H9 (cell line): ENCODE measurements around the gene GPHN. TPM values are rescaled to one million over a fixed set of nuclear protein-coding genes. Genes with fewer than 3 reads are reported as not detected.

Experiments used
- DNase-seq: peaks from one replicate; pipeline ENCODE4 v3.0.0-alpha.2; 2017
- H2AFZ ChIP-seq: one replicate; pipeline ENCODE4 v1.6.1; 2013; ENCODE audit warnings: mild to moderate bottlenecking, low read length, control low read depth, moderate library complexity
- H2AK5ac ChIP-seq: 2 replicates; pipeline ENCODE4 v1.6.1; 2013; ENCODE audit warnings: low read length, control low read depth, mixed read lengths; ENCODE audit not compliant: insufficient read length
- H2BK120ac ChIP-seq: one replicate; pipeline ENCODE4 v1.6.1; 2013; ENCODE audit warnings: low read depth, mild to moderate bottlenecking, low read length, control low read depth, inconsistent platforms; ENCODE audit not compliant: poor library complexity, severe bottlenecking
- H2BK12ac ChIP-seq: 2 replicates; pipeline ENCODE4 v1.6.1; 2013; ENCODE audit warnings: low read length, control low read depth, mixed read lengths, low read depth; ENCODE audit not compliant: insufficient read length
- H2BK15ac ChIP-seq: 2 replicates; pipeline ENCODE4 v1.6.1; 2013; ENCODE audit warnings: low read depth, low read length, control low read depth
- H2BK20ac ChIP-seq: one replicate; pipeline ENCODE4 v1.6.1; 2013; ENCODE audit warnings: low read depth, mild to moderate bottlenecking, low read length, control low read depth, inconsistent platforms; ENCODE audit not compliant: poor library complexity, severe bottlenecking
- H2BK5ac ChIP-seq: 2 replicates; pipeline ENCODE4 v1.6.1; 2013; ENCODE audit warnings: low read length, control low read depth, mixed read lengths; ENCODE audit not compliant: insufficient read length
- H3K14ac ChIP-seq: 2 replicates; pipeline ENCODE4 v1.6.1; 2013; ENCODE audit warnings: low read length, control low read depth; ENCODE audit not compliant: insufficient read depth
- H3K18ac ChIP-seq: 2 replicates; pipeline ENCODE4 v1.6.1; 2013; ENCODE audit warnings: low read depth, mild to moderate bottlenecking, mixed read lengths, low read length, control low read depth; ENCODE audit not compliant: insufficient read length
- H3K23ac ChIP-seq: 2 replicates; pipeline ENCODE4 v1.6.1; 2013; ENCODE audit warnings: low read length, control low read depth, mixed read lengths, low read depth; ENCODE audit not compliant: insufficient read length
- H3K23me2 ChIP-seq: 2 replicates; pipeline ENCODE4 v1.6.1; 2013; ENCODE audit warnings: low read depth, mild to moderate bottlenecking, mixed read lengths, low read length, control low read depth; ENCODE audit not compliant: insufficient read length, poor library complexity, severe bottlenecking
- H3K27ac ChIP-seq: 2 replicates; pipeline ENCODE4 v1.5.1; 2013; ENCODE audit warnings: low read length, control low read depth, mixed read lengths, low read depth; ENCODE audit not compliant: insufficient read length
- H3K27me3 ChIP-seq: 2 replicates; pipeline ENCODE4 v1.6.1; 2013; ENCODE audit warnings: low read length, control low read depth, inconsistent platforms; ENCODE audit not compliant: insufficient read depth
- H3K4ac ChIP-seq: 2 replicates; pipeline ENCODE4 v1.6.1; 2013; ENCODE audit warnings: low read depth, mild to moderate bottlenecking, control low read depth, inconsistent platforms, low read length, moderate library complexity
- H3K4me1 ChIP-seq: 2 replicates; pipeline ENCODE4 v1.6.1; 2013; ENCODE audit warnings: low read length, control low read depth, inconsistent platforms; ENCODE audit not compliant: insufficient read depth
- H3K4me2 ChIP-seq: 2 replicates; pipeline ENCODE4 v1.6.1; 2013; ENCODE audit warnings: low read length, control low read depth, mixed read lengths; ENCODE audit not compliant: insufficient read length, insufficient read depth
- H3K56ac ChIP-seq: 2 replicates; pipeline ENCODE4 v1.6.1; 2013; ENCODE audit warnings: low read depth, mild to moderate bottlenecking, mixed read lengths, low read length, control low read depth; ENCODE audit not compliant: insufficient read length
- H3K79me1 ChIP-seq: 2 replicates; pipeline ENCODE4 v1.6.1; 2013; ENCODE audit warnings: low read depth, mild to moderate bottlenecking, moderate library complexity, low read length, control low read depth, inconsistent platforms; ENCODE audit not compliant: insufficient read depth, poor library complexity, severe bottlenecking
- H3K79me2 ChIP-seq: 2 replicates; pipeline ENCODE4 v1.6.1; 2013; ENCODE audit warnings: low read length, control low read depth, inconsistent platforms; ENCODE audit not compliant: insufficient read depth
- H3K9ac ChIP-seq: 2 replicates; pipeline ENCODE4 v1.6.1; 2013; ENCODE audit warnings: low read length, control low read depth, mixed read lengths; ENCODE audit not compliant: insufficient read length; ENCODE audit errors: extremely low read depth
- H3K9me3 ChIP-seq: one replicate; pipeline ENCODE4 v1.6.1; 2013; ENCODE audit warnings: low read depth, low read length, inconsistent platforms; ENCODE audit not compliant: control insufficient read depth
- H3T11ph ChIP-seq: one replicate; pipeline ENCODE4 v1.6.1; 2013; ENCODE audit warnings: mild to moderate bottlenecking, low read length, control low read depth, inconsistent platforms
- H4K20me1 ChIP-seq: one replicate; pipeline ENCODE4 v1.6.1; 2013; ENCODE audit not compliant: control insufficient read depth, insufficient read length, insufficient read depth
- H4K5ac ChIP-seq: 2 replicates; pipeline ENCODE4 v1.6.1; 2013; ENCODE audit warnings: low read depth, mild to moderate bottlenecking, mixed read lengths, low read length, control low read depth; ENCODE audit not compliant: insufficient read length
- H4K8ac ChIP-seq: replicated peaks from 2 replicates; pipeline ENCODE4 v1.6.1; 2013; ENCODE audit warnings: low read length, control low read depth, mixed read lengths, low read depth; ENCODE audit not compliant: insufficient read length
- H4K91ac ChIP-seq: 2 replicates; pipeline ENCODE4 v1.6.1; 2013; ENCODE audit warnings: low read depth, mild to moderate bottlenecking, moderate library complexity, mixed read lengths, low read length, control low read depth; ENCODE audit not compliant: insufficient read length
- H3K27ac Mint-ChIP-seq, 3 experiments: 2 replicates in 2 of 3; 3 replicates in 1 of 3; pipeline ENCODE4 v1.8.0; 2020 to 2021; ENCODE audit warnings: mixed read lengths in 3 of 3, mild to moderate bottlenecking in 1 of 3, moderate library complexity in 1 of 3
- H3K27me3 Mint-ChIP-seq: 2 replicates; pipeline ENCODE4 v1.8.0; 2021; ENCODE audit warnings: low read depth, mild to moderate bottlenecking, moderate library complexity, mixed read lengths
- H3K36me3 Mint-ChIP-seq, 3 experiments: 2 replicates in 2 of 3; 3 replicates in 1 of 3; pipeline ENCODE4 v1.8.0; 2020 to 2021; ENCODE audit warnings: low read depth in 3 of 3, mixed read lengths in 3 of 3; ENCODE audit not compliant: insufficient read depth in 1 of 3
- H3K4me1 Mint-ChIP-seq, 2 experiments: 2 replicates each; pipeline ENCODE4 v1.8.0; 2020; ENCODE audit warnings: mixed read lengths in 2 of 2
- H3K4me3 Mint-ChIP-seq, 2 experiments: 2 replicates in 1 of 2; 3 replicates in 1 of 2; pipeline ENCODE4 v1.8.0; 2020 to 2021; ENCODE audit warnings: mild to moderate bottlenecking in 2 of 2, mixed read lengths in 2 of 2, moderate library complexity in 1 of 2
- H3K9me3 Mint-ChIP-seq, 2 experiments: 2 replicates in 1 of 2; 3 replicates in 1 of 2; pipeline ENCODE4 v1.8.0; 2020; ENCODE audit warnings: mild to moderate bottlenecking in 2 of 2, mixed read lengths in 2 of 2, moderate library complexity in 1 of 2
- WGBS: extraction: QIAGEN DNeasy Blood & Tissue Kit; methylation state at CpG from one replicate; pipeline ENCODE4 v1.1.7; 2013; ENCODE audit warnings: missing lambda C conversion rate, low lambda C conversion rate, mixed read lengths; ENCODE audit not compliant: insufficient read length; ENCODE audit errors: extremely low coverage; 5-methylcytosine and 5-hydroxymethylcytosine counted together
- total RNA-seq: library from RNA; stranded (reverse); gene quantifications from 2 replicates; pipeline ENCODE4 v1.2.1, GENCODE V29; 2021
- TF ChIP-seq, protein P1 (sequence below): fragments of 200-600 bp; sonication (generic); conservative IDR thresholded peaks from 3 replicates; pipeline ENCODE4 v1.8.0; 2021; ENCODE audit warnings: antibody characterized with exemption, mild to moderate bottlenecking

The GPHN gene
- total RNA-seq, 1 experiment from 2014 or later, result 16.1 TPM

GRCh38 chr14:66511849-66512248 is 3.9 kb downstream of the GPHN start:
- Histone ChIP-seq H3T11ph (no peak overlapping the region), H2AFZ (no peak overlapping the region), H3K4me1 (no peaks in the 10 kb centered on the region), H2BK20ac (no peak overlapping the region), H2BK120ac (no peak overlapping the region), H3K23ac (no peak overlapping the region), H4K20me1 (no peaks in the 10 kb centered on the region), H3K79me1 (no peaks in the 10 kb centered on the region), H3K27me3 (no peaks in the 10 kb centered on the region; the same call in 1 of the 2 replicates), H2BK5ac (no peak overlapping the region), H3K4me2 (no peak overlapping the region), H3K27ac (no peak overlapping the region), H3K23me2 (peaks cover 14% of the 10 kb centered on the region), H4K91ac (no peak overlapping the region), H4K8ac (no peak overlapping the region), H4K5ac (no peak overlapping the region), H3K4ac (no peak overlapping the region), H3K9ac (no peak overlapping the region), H3K79me2 (no peaks in the 10 kb centered on the region; the same call in 1 of the 2 replicates), H3K14ac (no peak overlapping the region), H3K9me3 (no peaks in the 10 kb centered on the region), H3K18ac (no peak overlapping the region), H2BK15ac (no peak overlapping the region), H2BK12ac (no peak overlapping the region), H2AK5ac (no peak overlapping the region), H3K56ac (no peak overlapping the region)
- DNase-seq, result no peak
- H3K9me3 Mint-ChIP-seq, result no peaks in the 10 kb centered on the region; a peak in 1 of 5 replicates
- TF ChIP-seq, protein P1, sequence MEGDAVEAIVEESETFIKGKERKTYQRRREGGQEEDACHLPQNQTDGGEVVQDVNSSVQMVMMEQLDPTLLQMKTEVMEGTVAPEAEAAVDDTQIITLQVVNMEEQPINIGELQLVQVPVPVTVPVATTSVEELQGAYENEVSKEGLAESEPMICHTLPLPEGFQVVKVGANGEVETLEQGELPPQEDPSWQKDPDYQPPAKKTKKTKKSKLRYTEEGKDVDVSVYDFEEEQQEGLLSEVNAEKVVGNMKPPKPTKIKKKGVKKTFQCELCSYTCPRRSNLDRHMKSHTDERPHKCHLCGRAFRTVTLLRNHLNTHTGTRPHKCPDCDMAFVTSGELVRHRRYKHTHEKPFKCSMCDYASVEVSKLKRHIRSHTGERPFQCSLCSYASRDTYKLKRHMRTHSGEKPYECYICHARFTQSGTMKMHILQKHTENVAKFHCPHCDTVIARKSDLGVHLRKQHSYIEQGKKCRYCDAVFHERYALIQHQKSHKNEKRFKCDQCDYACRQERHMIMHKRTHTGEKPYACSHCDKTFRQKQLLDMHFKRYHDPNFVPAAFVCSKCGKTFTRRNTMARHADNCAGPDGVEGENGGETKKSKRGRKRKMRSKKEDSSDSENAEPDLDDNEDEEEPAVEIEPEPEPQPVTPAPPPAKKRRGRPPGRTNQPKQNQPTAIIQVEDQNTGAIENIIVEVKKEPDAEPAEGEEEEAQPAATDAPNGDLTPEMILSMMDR, result no peak
- peaks cover 13 to 14% of the 10 kb centered on the region in 2 experiments; a peak in 3 of 4 replicates for H3K4me1 Mint-ChIP-seq
- no peak overlapping the region for H3K4me3 Mint-ChIP-seq
- H3K27ac Mint-ChIP-seq, result no peak overlapping the region
- H3K27me3 Mint-ChIP-seq, result peaks cover 27% of the 10 kb centered on the region
- H3K36me3 Mint-ChIP-seq, result no peaks in the 10 kb centered on the region; a peak in 1 of 7 replicates
- WGBS, result no CpG with 5 or more reads among the region's 1 CpG
